NCI-H128 (cell line): ENCODE measurements around the gene ERAP2.
"Not testable (repeated sequence)": the region's sequence is repeated elsewhere in the genome, so short reads cannot be mapped to it uniquely, and the experiment has no call there.

Experiments
- DNase-seq: peaks from one replicate; lab custom pipeline; 2025; ENCODE audit not compliant: unreplicated experiment; lab: John Stamatoyannopoulos, UW

The ERAP2 gene

DNA sequence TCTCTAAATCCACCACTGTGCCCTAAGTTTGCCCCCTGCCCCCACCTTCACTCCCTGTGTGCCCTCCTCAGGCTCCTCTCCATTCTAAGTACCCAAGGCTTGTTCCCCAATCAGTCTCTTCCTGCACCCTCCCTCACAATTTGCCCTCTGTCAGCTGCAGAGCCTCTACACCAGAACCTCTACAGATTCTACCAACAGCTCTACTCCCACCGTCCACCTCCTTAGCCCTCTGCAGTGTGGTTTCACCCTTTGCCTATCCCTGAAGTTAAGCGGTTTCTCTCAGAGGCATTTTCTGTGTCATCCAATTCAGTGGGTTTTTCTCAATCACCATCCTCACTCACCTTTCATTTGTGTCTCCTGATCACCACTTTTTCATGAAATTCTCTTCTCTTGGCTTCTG lies 13.2 kb upstream of the ERAP2 start:
- DNase-seq, result no peak

DNA sequence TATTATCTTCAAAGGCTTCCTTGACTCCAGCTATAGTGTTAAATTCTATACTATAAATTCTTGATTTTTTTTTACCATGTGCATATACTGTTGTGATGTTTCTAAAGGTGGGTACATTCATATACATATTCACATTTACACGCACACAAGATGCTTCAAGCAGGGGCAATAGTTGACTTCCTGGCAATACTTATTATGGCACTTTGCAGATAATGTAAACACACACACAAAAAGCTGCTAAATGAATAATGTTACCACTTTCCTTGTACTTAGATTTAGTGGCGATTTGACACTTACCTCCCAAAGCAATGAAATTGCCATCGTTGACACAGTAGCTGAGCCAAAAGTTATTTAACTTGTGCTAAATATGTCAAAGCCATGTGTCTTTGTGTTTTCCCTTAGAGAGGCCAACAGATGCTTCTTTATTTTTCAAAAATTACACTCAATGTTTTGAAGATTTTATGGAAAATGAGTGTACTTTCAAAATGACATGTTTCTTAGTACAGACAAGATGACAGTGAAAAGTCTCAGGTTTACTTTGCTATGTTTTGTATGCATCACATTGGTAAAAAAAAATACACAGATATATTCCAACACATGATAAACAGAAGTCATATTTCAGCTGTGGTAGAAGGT lies 12.2 kb upstream of the ERAP2 start:
- DNase-seq, result no peak

DNA sequence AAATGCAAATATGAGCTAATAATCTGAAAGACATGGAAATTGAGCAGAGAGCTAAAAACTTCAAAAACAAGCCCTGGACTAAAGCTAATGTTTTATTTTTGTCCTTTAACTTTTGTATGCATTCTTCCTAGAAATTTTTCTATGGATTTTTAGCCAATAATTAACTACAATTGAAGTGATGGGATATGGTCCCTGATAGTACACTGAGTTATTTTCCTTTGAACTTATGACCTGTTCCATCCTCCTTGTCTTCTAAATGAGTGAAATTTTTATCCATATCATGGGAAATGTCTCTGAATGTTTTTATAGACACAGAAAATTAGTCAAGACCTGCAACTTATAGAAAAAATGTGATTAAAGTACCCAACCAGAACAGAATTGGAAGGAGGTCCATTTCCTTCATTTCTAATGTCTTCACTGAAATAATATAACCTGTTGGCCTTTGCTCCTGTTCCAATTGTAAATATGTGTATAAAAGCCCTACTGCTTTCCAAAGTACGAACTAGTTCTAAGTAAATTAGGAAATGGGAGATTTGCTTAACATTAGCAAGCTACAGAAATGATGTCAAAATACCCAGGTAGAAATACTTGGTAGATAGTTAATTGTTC lies 11.3 kb upstream of the ERAP2 start:
- DNase-seq, result no peak

DNA sequence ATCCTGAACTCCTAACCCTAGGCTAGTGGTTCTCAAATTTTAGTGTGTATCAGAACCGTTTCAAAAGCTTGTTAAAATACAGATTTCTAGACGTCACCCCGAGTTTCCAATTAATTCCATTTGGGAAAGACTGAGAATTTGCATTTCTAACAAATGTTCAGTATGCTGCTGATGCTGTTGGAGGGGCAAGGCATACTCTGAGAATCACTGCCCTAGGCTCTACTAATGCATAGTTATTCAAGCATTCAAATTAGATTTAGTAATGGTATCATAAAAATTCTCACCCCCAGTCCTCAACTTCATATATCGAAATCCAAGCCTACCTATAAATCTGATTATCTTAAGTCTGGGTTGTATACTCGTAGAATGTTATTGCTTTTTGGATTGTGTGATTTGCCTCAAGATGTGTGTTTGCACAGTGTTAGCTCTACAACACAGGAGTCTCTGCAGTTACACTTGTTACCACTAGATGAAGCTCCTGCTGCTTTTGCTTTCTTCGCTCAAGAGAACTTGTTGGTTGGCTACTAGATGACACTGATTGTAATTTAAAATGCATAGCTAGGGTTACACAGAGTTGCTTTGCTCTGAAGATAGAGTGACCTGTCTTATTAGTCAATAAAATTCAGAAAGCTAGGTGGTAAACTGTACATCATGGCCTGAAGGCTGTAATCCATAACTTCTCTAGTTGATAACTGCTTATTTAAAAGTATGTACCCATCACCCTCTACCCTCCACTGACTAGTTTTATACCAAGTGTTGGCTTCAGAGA lies 7.5 kb upstream of the ERAP2 start:
- no peak for DNase-seq

DNA sequence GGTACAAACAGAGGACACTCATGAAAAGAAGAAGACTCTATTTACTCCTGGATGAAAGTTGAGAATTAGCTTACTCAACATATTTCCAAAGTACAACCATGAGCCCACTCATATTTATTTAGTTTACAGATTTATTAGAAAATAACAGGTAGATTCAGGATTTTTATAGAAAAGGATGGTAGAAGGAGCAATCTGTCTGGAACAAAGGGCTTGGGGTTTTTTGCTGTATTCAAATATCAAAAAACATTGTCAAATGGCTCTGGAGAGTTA lies 7.0 kb upstream of the ERAP2 start:
- DNase-seq, result no peak

DNA sequence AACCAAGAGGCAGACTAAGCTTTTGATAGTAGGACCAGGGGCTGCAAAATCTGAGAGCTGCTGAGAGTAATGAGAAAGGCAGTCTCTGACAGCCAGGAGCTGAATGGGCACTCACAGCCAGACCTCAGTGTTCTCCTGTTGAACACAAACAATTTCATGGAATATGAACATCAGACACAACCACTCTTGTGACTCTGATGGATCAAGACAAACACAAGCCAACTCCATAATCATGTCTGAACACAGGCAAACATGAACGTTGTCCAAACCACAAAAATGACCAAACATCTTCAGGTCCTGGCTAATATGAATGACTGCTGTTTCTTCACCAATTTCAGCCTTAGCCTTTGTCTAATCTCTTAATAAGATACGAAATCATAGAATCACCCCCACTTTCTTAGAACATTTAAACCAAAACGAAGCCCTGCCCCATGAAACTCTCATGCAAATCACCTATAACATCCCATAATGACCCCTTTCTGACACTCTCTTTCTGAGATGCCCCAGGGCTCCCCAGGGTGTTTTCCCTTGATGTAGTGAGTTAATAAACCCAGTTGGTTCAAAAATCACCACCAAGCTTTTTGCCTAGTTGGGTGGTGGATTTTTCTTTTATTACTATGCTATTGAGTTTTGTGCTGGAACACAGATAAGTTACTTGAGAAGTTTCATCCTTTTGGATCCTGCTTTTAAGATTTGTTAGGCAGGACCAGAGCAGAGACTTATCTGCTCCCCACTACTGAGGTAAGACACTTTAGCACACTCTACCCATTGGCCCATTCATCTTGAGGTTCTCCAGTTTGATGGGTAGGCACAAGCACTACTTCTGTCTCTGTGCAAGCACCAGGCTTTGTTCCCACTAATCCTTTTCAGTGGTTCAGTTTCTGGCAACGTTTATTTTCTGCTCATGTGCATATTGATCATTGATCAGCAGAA lies 5.9 kb upstream of the ERAP2 start:
- DNase-seq, result no peak

DNA sequence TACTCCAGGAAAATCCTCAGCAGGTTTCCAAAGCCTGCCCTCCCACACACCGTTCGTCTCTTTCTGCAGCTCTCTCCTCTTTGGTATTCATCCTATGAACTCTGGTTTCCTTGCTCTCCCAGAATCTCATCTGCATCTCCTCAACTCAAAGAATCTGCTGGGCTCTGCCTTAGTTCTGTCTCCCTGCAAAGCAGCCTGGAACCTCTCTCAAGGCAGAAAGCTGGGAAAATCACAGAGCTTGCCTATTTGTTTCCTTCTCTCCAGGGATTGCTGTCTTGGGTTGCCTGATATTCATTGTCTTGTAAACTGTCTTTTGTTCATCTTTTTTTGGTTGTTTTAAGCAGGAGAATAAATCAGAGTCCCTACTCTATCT lies 5.3 kb upstream of the ERAP2 start:
- DNase-seq, result no peak

DNA sequence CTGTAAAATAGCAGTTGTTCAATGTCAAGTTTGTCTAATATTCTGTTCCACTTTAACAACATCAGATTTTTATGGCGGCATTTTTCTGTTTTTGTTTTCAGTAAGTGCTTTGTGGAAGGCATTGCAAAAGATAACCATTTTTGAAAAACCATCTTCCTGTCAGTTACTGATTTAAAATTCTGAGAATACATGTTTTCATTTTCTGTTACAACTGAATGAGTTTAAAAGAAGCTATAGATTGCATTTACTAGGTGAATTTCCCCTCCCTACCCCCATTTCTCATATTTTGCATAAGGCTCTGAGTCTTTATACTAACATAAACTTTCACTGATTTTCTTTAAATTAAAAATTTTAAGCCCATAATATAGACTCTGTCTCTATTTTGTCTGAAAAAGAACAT lies 4.6 kb upstream of the ERAP2 start:
- no peak for DNase-seq

DNA sequence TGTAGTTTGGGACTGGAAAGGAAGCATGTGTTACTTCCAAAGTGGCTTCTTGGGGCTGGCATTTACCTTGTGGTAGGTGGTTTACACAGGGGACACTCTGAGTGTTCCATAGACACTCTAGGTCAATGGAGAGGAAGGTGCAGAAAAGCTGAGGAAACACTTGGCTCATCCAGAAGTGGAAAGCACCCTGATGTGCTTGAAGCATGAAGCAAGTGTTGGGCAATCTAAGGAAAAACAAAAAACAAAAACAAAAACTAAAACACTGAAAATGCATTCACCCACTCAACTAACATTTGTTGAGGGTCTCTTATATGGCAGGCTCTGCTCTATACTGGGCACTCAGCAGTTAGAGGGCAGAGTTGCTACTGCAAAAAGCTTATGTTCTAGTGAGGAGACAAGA lies 2.9 kb upstream of the ERAP2 start:
- no peak for DNase-seq

DNA sequence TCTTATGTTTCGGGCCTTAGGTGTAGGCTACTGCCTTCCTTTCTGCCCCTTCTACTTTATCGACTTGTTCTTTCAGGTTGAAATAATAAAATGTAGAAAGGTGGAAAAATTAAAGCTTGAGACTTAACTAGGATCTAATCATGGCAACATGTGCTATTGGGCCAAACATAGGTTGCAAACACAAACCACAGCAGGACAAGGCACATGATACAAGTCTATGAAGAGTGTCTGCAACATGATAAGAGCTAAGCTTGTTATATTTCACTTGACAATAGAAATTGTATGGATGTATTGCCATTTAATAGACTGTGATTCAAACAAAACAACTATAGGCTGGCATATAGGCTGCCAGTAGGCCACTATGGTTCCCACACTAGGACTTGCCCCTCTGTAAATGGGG lies 1.7 kb upstream of the ERAP2 start:
- no peak for DNase-seq

DNA sequence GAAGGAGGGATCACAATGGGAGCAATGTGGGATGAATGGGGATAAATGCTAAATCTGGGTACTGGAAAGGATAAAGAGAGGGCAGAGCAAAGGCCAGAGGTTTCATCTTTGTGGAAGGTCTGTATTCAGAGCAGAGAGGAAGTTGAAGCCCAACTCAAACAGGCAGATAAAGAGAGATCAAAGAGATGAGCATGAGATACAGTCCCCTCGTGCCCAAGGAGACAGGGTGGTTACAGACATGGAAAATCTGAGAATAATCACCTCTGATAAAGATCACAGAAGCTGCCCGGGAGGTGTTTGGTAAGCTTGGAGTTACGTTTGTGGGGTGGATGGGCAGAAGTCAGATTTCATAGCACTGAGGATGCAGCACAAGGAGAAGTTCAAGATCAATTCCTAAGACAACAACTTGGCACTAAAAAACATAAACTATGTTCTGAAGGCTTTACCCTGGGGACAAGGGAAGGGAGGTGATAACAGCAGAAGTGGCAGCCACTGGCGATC lies 459 bp upstream of the ERAP2 start:
- DNase-seq, result no peak

DNA sequence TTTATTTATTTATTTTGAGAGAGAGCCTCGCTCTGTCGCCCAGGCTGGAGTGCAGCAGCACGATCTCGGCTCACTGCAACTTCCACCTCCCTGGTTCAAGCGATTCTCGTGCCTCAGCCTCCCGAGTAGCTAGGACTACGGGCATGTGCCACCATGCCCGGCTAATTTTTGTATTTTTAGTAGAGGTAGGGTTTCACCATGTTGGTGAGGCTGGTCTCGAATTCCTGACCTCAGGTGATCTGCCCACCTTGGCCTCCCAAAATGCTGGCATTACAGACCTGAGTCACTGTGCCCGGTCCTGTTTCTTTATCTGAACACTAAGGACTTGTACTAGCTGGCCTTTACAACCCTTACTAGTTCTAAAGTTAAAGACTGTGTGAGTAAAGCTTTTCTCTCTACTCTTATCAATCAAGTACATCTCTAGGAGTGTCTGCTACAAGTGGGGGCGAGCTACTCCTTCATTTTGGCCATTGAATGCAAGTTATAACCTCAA lies 723 bp downstream of the ERAP2 start:
- DNase-seq, result not testable (repeated sequence)

DNA sequence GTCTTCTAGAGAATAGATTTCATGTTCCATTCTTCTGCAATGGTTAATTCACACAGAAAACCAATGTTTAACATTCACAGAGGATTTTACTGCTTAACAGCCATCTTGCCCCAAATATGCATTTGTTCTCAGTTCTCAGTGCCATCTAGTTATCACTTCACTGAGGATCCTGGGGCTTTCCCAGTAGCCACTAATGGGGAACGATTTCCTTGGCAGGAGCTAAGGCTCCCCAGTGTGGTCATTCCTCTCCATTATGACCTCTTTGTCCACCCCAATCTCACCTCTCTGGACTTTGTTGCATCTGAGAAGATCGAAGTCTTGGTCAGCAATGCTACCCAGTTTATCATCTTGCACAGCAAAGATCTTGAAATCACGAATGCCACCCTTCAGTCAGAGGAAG lies 3.4 kb downstream of the ERAP2 start:
- no peak for DNase-seq

DNA sequence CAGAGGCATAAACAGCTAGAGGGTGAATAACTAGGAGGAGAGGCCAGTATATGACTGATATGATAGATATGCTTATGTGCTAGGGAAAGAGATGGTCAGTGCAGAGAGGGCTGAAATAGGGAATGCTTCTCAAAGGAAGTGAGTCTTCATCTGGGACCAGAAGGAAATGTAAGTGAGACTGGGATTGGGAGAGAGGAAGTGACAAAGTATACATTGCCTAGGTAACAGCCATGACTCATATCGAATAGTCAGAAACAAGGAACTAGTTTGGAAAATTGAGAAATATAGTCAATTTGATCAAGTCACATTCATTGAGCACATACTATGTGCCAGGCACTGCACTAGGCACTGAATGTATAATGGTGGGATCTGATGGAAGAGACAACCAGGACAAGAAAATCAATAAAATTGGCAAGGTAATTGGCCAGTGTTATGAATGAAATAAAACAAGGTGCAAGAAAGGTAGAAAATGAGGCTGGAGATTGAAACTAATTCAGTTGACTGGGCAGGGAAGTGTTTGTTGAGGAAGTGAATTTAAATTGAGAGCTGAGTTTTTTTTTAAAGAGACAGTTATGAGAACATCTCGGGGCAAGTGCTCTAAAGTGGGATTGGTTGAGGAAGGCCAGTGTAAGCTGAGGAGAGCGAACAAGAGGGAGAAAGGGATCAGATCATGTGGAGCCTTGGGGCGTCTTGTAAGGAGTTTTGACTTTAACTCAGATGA lies 4.3 kb downstream of the ERAP2 start:
- no peak for DNase-seq

DNA sequence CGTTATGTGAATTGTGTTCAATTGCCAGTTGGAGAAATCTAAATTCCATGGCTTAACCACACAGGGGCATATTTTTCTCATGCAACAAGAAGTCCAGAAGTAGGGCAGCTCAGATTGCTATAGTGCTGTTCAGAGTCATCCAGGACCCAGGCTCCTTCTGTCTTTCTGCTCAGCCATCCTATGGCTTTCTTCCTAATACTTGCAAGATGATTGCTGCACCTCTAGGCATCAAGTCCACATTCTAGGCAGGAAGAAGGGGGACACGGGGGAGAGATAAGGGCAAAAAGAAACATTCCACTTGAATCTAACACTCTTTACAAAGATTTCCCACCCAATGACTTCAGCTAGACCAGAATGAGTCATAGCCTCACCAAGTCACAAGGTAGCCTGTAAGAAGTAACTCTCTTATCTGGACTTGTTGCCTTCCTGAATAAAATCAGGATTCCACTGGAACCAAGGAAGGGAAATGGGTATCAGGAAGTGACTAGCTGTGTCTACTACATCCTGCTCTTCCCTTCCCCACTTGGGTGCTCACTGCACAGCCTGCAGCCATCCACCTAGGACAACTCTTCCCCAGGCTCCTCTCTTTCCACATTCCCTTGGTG lies 5.3 kb downstream of the ERAP2 start:
- no peak for DNase-seq

DNA sequence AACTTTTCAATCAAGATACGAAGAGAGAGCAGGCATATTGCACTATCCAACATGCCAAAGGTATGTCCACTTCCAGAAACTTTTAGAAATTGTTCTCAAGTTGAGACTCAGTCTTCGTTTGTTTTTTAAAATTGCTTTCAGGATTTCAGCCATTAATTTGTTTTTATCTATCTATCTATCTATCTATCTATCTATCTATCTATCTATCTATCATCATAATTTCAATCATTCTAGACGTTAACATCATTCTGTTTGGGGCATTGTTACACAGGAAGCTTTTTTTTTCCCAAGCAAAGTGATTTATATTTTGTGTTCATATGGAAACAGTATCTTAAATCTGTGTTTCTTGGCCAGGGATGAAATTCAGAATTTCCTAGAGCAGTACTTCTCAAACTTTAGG lies 7.6 kb downstream of the ERAP2 start:
- no peak for DNase-seq

DNA sequence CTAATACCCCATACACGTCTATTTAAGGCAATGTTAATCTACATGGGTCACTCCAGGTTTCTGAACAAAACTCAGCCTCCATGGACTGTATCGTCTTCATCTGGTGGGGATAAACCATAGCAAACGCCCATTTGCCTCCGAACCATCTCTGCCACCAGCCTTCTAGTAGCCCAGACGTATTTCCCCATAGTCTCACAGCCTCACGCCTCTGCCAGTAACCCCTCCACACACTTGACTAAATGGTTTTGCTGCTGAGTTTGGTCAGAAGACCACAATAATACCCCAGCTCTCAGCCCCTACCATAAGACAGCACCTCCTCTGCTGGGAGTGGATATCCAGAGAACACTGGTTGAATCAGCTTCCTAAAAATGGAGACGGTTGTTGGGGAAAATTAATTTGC lies 8.7 kb downstream of the ERAP2 start:
- DNase-seq, result no peak

DNA sequence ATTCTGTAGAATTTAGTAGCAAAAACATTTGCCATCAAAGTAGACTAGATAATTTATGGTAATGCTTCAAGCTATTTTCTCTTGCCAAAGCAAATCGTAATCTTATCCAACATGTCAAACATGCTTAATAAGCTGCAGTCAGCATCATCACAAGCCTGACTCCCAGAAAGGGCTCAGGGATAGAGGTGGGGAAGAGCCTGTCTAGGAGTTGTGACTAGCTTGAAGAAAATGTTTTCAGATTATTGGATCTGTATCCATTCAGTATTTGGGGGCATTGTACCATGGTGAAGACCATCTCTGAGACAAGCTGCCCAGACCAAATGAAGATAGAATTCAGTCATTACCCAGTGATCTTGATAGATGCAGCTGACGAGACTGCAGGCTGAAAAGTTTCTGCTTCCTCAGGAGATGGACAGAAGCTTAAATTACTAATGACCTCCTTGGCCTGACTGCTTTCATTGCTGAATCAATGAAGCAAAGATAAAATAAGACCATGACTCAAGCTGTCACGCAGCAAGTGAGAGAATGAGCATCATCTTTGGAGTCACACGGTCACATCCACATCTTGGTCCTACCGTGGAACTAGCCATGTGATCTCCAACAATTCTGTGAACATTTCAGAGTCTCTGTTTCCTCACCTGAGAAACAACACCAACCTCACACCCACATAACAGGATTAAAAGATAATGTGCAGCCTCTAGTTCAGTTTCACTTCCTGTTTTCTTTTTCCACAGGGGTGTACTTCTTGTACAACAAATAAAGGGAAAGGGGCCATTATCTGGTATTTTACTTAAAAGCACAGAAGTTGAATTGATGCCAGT lies 9.4 kb downstream of the ERAP2 start:
- DNase-seq, result no peak

DNA sequence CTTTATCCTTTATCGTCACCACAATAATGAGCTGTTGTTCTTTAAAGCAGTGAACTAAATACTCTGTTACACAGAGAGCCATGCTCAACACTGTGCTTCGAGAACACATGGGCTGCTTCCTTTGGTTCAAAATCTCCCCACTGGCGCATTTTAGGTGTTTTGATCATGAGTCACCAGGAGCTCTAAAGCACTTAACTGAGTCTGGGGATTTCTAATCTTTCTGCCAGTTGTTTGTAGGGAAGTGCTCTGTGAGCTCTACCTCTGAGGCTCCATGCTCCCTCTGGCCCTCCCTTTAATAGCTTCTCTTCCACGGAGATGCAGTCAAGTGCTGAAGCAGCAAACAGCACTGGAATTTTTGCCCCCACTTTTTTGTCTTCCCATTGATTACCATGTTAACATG lies 17.0 kb downstream of the ERAP2 start:
- DNase-seq, result no peak

DNA sequence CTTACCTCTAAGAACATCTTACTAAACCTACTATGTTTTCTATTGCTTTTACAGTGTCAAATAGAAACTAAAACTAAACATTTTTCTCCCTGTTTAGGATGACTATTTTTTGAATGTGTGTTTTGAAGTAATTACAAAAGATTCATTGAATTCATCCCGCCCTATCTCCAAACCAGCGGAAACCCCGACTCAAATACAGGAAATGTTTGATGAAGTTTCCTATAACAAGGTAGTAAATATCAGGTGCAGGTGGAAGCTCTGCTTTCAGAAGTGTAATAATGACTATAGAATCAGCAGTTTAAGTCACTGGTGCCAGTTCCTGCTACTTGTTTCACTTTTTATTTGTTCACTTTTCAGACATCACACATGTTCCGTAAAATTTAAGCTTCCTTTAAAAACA lies 20.0 kb downstream of the ERAP2 start:
- DNase-seq, result no peak
